Sigmoid colon (tissue), 7 donors: Measurements from ENCODE around the gene MRPL48. TPM values are rescaled to one million over a fixed set of nuclear protein-coding genes. Genes with fewer than 3 reads are reported as not detected.
"Not testable (repeated sequence)": the region's sequence is repeated elsewhere in the genome, so short reads cannot be mapped to it uniquely, and the experiment has no call there.

Experiments
- DNase-seq: peaks from one replicate; pipeline ENCODE4 v3.0.0-alpha.2; 2019
- H3K27ac ChIP-seq, 4 donors: fragments of 200-600 bp; sonication (generic); one replicate each; pipeline ENCODE4 v1.5.1; 2016 to 2019; ENCODE audit warnings: mild to moderate bottlenecking in 1 of 4
- H3K27me3 ChIP-seq, 3 donors: fragments of 200-600 bp; sonication (generic); one replicate each; pipeline ENCODE4 v1.5.1; 2019; ENCODE audit warnings: mild to moderate bottlenecking in 1 of 3
- H3K36me3 ChIP-seq, 4 donors: fragments of 200-600 bp; sonication (generic); one replicate each; pipeline ENCODE4 v1.5.1; 2016 to 2019
- H3K4me1 ChIP-seq, 4 donors: fragments of 200-600 bp; sonication (generic); one replicate each; pipeline ENCODE4 v1.5.1; 2017 to 2019
- H3K4me3 ChIP-seq, 4 donors: fragments of 200-600 bp; sonication (generic); one replicate each; pipeline ENCODE4 v1.5.1; 2017 to 2019; ENCODE audit warnings: mild to moderate bottlenecking in 2 of 4, moderate library complexity in 1 of 4
- H3K9me3 ChIP-seq, 4 donors: fragments of 200-600 bp in 3 of 4; sonication (generic) in 3 of 4; one replicate each; pipeline versions ENCODE4 v1.5.1 to v1.6.1; 2013 to 2019
- CTCF ChIP-seq, 4 experiments: fragments of 450-650 bp in 3 of 4; fragments of 200-600 bp in 1 of 4; IDR thresholded peaks; one replicate each; pipeline ENCODE4 v1.5.1; 2016 to 2019; ENCODE audit warnings: antibody characterized with exemption in 4 of 4, mild to moderate bottlenecking in 3 of 4, moderate library complexity in 2 of 4
- EP300 ChIP-seq, 4 donors: sonication (generic); formaldehyde crosslinking; IDR thresholded peaks; one replicate each; pipeline ENCODE4 v1.6.1; 2017; ENCODE audit warnings: antibody characterized with exemption in 4 of 4
- POLR2A ChIP-seq, 2 donors: fragments of 450-650 bp; IDR thresholded peaks; one replicate each; pipeline ENCODE4 v1.6.1; 2016; ENCODE audit warnings: antibody characterized with exemption in 2 of 2, mild to moderate bottlenecking in 2 of 2, moderate library complexity in 2 of 2
- POLR2AphosphoS5 ChIP-seq, 4 donors: sonication (generic); formaldehyde crosslinking; IDR thresholded peaks; one replicate each; pipeline ENCODE4 v1.6.1; 2017; ENCODE audit warnings: antibody characterized with exemption in 4 of 4
- WGBS, 2 donors: extraction: QIAGEN DNeasy Blood & Tissue Kit; methylation state at CpG; one replicate each; pipeline ENCODE4 v1.1.7; 2013; 5-methylcytosine and 5-hydroxymethylcytosine counted together
- intact Hi-C: fragments of 100-400 bp; cut with DNase I; formaldehyde crosslinking; loops from one replicate; pipeline ENCODE4 v1.15.1; 2023
- polyA plus RNA-seq, 3 donors: library from polyadenylated mRNA; stranded (reverse); fragments of 200-250 nt; gene quantifications; one replicate each; pipeline ENCODE4 v1.2.3, GENCODE V29; 2013
- total RNA-seq, 4 donors: library from RNA; depleted of rRNA; stranded (reverse); fragments of >200 nt; gene quantifications; one replicate each; pipeline ENCODE4 v1.1.0, GENCODE V29; 2016
- donor health status: healthy with polysubstance abuse.
- donor health status: Bipolar disorder and iron deficiency.
- donor health status: healthy.

MRPL48 gene
- total and polyA plus RNA-seq, 7 donors: 7.7 to 82.3 (median 31.3) TPM

DNA sequence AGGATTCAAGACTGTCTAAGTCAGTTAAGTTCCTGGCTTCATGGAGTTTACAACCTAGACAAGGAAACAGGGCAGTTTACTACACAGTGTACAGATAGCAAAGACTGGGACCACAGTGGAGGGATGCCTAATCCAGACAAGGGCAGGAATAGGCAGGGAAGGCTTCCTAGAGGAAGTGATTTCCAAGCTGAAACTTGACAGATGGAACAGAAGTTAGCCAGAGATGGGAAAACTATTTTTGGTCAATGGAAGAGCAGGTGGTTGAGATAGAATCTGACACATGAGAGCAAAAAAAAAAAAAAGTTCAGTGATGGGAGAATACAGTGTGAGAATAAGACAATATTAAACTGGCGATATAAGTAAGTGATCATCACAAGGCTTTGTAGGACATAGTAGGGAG lies 87.7 kb downstream of the MRPL48 start:
- TF ChIP-seq EP300 (IDR thresholded peaks at IDR 0.05): no peak
- no peak for TF ChIP-seq POLR2AphosphoS5 (IDR thresholded peaks at IDR 0.05)
- TF ChIP-seq CTCF (IDR thresholded peaks at IDR 0.05): no peak
- no peak for TF ChIP-seq POLR2A (IDR thresholded peaks at IDR 0.05)
- Histone ChIP-seq H3K9me3 (no peaks in the 10 kb centered on the region), H3K36me3 (peaks cover 5 to 31% (median 13%) of the 10 kb centered on the region in 4 donors), H3K27ac (peak overlapping the region in 2 of 4 donors; percentile 82 to 90), H3K4me1 (peaks cover 0 to 22% (median 17%) of the 10 kb centered on the region in 4 donors), H3K27me3 (no peaks in the 10 kb centered on the region), H3K4me3 (peak overlapping the region in 1 of 4 donors; percentile 77)
- intact Hi-C loops: loop anchor here (5.0 kb wide), 1 partner anchor 88 kb away; the partner anchor contains the start of gene MRPL48
- DNase-seq: no peak
- WGBS, 2 donors: 90 to 92% methylated on average over 1 of the region's 1 CpG

- intact Hi-C loops: loop anchor here (2.0 to 5.0 kb wide), 2 partner anchors 89 to 115 kb away; partner anchors contain the start of genes MRPL48 and RAB6A
These were observed 88.2 kb downstream of the MRPL48 start for GRCh38 chr11:73875840-73876239.

DNA sequence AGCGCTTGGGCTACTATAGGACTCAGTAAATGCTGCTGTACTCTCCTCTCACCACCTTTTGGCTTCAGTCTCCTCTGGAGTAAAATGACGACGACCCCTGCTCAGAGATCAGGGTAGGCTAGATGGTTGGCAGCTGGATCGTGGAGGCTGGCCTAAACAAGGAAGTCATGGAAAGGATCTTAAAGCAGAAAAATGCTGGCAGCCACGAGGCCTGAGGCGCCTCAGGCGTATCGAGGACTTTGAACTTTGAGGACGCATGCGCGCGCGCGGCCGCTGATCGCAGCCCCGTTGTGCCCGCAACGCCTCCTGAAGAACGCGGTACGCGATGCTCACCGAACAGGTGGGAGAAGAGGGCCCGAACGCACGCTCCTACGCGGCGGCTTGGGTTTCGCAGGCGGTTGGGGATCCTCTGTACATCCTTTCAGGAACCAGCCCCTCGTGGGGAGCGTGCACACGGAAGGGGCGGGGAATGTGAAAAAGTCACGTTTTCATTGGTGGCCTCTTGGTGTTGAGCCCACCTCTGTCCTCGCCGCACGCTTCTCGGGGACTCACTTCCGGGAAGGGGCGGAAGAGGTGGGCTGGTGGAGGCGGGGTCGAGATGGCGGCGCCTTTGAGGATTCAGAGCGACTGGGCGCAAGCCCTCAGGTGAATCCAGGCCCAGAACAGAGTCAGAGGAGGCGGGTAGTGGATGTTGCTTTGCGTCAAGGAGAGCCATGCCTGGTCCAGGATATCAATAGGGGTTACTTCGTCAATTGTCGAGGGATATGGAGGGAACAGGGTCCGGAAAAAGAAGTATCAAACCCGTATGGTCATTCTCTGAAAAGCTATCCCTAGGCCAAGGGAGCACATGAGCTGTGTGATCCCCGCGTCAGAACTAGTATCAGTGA lies 89.0 kb downstream of the MRPL48 start, which contains the start of the genes COA4 and PAAF1:
COA4 (minus strand) TSS at position 423 of the 887 bp plus-strand sequence. CDS start 3,468 bp downstream, outside the sequence.
PAAF1 (plus strand) TSS at position 576 of the 887 bp plus-strand sequence; CDS start at position 599, 23 bp downstream.
- DNase-seq: peak; percentile 97
- WGBS, 2 donors: 0% methylated on average over 57 of the region's 57 CpGs
- intact Hi-C loops: loop anchor here (2.0 to 5.0 kb wide), 2 partner anchors 89 to 116 kb away; partner anchors contain the start of genes MRPL48 and RAB6A
- Histone ChIP-seq H3K27ac (peak within 1 kb of the TSS; percentile 82 to 92 (median 87)), H3K4me3 (peak within 1 kb of the TSS; percentile 69 to 83 (median 76)), H3K9me3 (no peaks in the 10 kb centered on the region), H3K4me1 (peaks cover 0 to 22% (median 17%) of the 10 kb centered on the region in 4 donors), H3K36me3 (peaks cover 5 to 29% (median 13%) of the 10 kb centered on the region in 4 donors), H3K27me3 (no peaks in the 10 kb centered on the region)
- TF ChIP-seq POLR2A (IDR thresholded peaks at IDR 0.05): peak in 1 of 2 donors; percentile 38
- peak in 3 of 4 donors; percentile 62 to 84 (median 78) for TF ChIP-seq POLR2AphosphoS5 (IDR thresholded peaks at IDR 0.05)
- no peak for TF ChIP-seq CTCF (IDR thresholded peaks at IDR 0.05)
- no peak for TF ChIP-seq EP300 (IDR thresholded peaks at IDR 0.05)

More at GRCh38 chr11:73875840-73876239, 88.2 kb downstream of the MRPL48 start:
- H3K27me3 ChIP-seq: no peaks in the 10 kb centered on the region
- H3K4me3 ChIP-seq: peak overlapping the region; percentile 69 to 83 (median 76)
- H3K9me3 ChIP-seq: no peaks in the 10 kb centered on the region
- 18 to 43% methylated on average over 8 of the region's 8 CpGs for WGBS, 2 donors
- no peak for TF ChIP-seq EP300 (IDR thresholded peaks at IDR 0.05)
- TF ChIP-seq POLR2A (IDR thresholded peaks at IDR 0.05): no peak
- no peak for TF ChIP-seq CTCF (IDR thresholded peaks at IDR 0.05)
- TF ChIP-seq POLR2AphosphoS5 (IDR thresholded peaks at IDR 0.05): no peak
- DNase-seq: no peak
- peak overlapping the region; percentile 82 to 92 (median 87) for H3K27ac ChIP-seq
- peaks cover 0 to 22% (median 17%) of the 10 kb centered on the region in 4 donors for H3K4me1 ChIP-seq
- peaks cover 5 to 31% (median 13%) of the 10 kb centered on the region in 4 donors for H3K36me3 ChIP-seq

DNA sequence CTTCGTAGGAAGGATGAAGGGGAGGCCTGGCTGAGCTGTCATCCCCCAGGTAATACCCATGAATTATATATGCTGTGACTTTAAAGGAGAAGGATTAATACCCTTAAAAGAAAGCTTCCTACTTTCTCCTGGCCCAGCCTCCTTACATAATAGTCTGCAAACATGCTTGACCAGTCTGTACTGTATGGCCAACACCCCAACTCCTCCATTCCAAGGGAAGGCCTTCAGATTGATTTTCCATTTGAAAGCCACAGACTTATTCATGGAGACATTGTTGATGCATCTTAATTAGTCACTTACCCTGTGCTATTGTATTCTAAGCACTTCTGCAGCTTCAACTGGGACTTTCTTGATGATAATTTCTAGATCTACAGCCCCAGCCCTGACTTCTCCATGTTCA lies 91.1 kb downstream of the MRPL48 start:
- intact Hi-C loops: loop anchor here (5.0 kb wide), 1 partner anchor 91 kb away; the partner anchor contains the start of gene MRPL48
- no peaks in the 10 kb centered on the region for H3K27me3 ChIP-seq
- peaks cover 0 to 15% (median 2%) of the 10 kb centered on the region in 4 donors for H3K36me3 ChIP-seq
- 93 to 98% methylated on average over 1 of the region's 1 CpG for WGBS, 2 donors
- no peak overlapping the region for H3K4me3 ChIP-seq
- TF ChIP-seq POLR2AphosphoS5 (IDR thresholded peaks at IDR 0.05): no peak
- TF ChIP-seq EP300 (IDR thresholded peaks at IDR 0.05): no peak
- TF ChIP-seq POLR2A (IDR thresholded peaks at IDR 0.05): no peak
- TF ChIP-seq CTCF (IDR thresholded peaks at IDR 0.05): no peak
- DNase-seq: no peak
- no peak overlapping the region for H3K27ac ChIP-seq
- H3K9me3 ChIP-seq: no peaks in the 10 kb centered on the region
- peaks cover 0 to 22% (median 17%) of the 10 kb centered on the region in 4 donors for H3K4me1 ChIP-seq

DNA sequence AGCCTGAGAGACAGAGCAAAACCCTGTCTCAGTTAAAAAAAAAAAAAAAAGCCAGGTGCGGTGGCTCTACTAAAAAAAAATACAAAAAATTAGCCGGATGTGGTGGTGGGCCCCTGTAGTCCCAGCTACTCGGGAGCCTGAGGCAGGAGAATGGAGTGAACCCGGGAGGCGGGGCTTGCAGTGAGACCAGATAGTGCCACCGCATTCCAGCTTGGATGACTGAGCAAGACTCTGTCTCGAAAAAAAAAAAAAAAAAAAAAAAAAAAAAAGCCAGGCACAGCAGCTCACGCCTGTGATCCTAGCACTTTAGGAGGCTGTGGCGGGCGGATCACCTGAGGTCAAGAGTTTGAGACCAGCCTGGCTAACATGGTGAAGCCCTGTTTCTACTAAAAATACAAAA lies 92.8 kb downstream of the MRPL48 start:
- H3K4me3 ChIP-seq, H3K27me3 ChIP-seq, DNase-seq, H3K9me3 ChIP-seq, H3K27ac ChIP-seq, intact Hi-C loops: not testable (repeated sequence)
- Histone ChIP-seq H3K4me1 (peaks cover 0 to 15% (median 12%) of the 10 kb centered on the region in 4 donors), H3K36me3 (peaks cover 0 to 15% (median 4%) of the 10 kb centered on the region in 4 donors)
- 93% methylated on average over 10 of the region's 10 CpGs for WGBS, 2 donors
